Measurements from ENCODE around the gene CBR4.
A peak's percentile ranks its signal among the peaks of the same experiment; 100 is the strongest.

CBR4 gene

DNA sequence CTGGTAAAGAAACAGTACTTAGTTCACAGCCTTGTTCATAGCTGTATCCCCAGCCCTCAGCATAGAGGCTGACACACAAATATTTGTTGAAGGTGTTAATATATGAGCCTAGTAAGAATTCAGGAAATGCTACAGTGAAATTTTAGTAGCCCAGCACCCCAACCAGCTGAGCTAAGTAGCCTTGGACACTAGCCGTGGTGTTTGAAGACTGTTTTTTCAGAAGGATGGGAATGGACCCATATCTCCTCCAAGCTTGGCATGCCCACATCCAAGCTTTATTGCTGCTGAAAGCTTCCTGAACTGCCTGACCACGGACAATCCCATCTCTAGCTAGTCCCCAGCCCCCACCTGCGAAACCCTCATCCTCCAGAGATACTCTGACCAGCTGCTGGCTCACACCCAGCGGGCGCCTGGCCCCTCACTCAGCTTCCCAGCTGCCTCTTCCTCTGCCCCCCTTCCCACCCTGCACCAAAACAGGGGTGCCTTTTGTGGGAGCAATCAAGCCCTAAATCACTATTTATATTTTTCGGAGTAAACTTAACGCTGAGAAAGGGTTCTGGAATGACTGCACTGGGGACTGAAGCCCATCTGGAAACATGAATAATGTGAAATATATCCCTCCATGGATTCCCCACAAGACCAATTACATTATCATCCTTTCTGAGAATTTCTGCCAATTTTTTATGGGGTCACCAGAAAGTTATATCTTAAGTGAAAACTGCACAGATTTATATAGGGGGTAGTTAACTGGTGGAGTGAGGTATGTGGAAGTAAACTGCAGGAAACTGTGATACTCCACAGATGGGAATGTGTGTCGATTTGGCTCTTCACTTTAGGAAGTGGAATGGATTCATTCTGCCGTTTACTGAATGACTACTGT is 41.1 kb upstream of the CBR4 start:
- no peak for DNase-seq (ENCODE audit: low read depth)
- TF ChIP-seq, protein P1, sequence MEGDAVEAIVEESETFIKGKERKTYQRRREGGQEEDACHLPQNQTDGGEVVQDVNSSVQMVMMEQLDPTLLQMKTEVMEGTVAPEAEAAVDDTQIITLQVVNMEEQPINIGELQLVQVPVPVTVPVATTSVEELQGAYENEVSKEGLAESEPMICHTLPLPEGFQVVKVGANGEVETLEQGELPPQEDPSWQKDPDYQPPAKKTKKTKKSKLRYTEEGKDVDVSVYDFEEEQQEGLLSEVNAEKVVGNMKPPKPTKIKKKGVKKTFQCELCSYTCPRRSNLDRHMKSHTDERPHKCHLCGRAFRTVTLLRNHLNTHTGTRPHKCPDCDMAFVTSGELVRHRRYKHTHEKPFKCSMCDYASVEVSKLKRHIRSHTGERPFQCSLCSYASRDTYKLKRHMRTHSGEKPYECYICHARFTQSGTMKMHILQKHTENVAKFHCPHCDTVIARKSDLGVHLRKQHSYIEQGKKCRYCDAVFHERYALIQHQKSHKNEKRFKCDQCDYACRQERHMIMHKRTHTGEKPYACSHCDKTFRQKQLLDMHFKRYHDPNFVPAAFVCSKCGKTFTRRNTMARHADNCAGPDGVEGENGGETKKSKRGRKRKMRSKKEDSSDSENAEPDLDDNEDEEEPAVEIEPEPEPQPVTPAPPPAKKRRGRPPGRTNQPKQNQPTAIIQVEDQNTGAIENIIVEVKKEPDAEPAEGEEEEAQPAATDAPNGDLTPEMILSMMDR (IDR thresholded peaks at IDR 0.05; ENCODE audit: insufficient read depth, low read depth, low read length, missing control alignments), result no peak
- no peak overlapping the region for H3K4me3 ChIP-seq (ENCODE audit: low read length)

DNA sequence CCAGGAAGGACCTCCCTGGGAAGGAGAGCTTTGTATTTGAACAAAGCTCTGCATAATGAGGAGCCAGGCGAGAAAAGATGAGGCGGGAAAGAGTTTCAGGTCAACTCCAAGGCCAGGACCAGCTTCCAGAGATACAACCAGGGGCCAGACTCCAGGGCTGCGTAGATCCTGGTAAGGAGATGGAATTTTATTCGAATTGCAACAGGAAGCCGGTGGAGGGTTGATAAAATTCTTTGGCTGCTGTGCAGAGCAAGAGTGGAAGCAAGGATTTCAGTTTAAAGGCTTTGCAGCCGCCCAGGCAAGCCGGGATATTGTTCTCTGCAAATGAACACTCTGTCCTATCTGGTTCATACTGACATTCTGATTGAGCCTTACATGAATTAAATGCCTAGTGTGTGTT is 40.2 kb upstream of the CBR4 start:
- no peak for DNase-seq (ENCODE audit: low read depth)
- TF ChIP-seq, protein P1 (IDR thresholded peaks at IDR 0.05; ENCODE audit: insufficient read depth, low read depth, low read length, missing control alignments), result no peak
- no peak overlapping the region for H3K4me3 ChIP-seq (ENCODE audit: low read length)

DNA sequence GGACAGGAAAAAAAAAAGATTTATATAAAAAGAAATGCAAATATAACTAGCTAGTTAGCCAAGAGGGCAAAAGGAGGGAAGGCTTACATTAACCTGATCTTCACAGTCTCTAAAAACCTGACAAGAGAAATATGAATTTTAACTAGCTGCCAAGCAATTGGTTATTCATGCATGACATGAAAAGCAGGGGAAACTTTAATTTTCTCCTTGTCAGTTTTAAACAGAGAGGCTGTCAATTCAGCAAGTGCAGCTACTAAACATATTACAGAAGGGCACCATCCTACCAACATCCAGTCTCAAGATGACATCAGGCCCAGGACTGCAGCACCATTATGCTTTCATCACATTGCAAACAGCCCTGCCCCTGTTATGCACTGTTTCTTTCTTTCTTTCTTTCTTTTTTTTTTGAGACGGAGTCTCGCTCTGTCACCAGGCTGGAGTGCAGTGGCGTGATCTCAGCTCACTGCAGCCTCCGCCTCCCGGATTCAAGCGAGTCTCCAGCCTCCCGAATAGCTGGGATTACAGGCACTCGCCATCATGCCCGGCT is 38.9 kb upstream of the CBR4 start:
- TF ChIP-seq, protein P1 (IDR thresholded peaks at IDR 0.05; ENCODE audit: insufficient read depth, low read depth, low read length, missing control alignments), result no peak
- no peak for DNase-seq (ENCODE audit: low read depth)

DNA sequence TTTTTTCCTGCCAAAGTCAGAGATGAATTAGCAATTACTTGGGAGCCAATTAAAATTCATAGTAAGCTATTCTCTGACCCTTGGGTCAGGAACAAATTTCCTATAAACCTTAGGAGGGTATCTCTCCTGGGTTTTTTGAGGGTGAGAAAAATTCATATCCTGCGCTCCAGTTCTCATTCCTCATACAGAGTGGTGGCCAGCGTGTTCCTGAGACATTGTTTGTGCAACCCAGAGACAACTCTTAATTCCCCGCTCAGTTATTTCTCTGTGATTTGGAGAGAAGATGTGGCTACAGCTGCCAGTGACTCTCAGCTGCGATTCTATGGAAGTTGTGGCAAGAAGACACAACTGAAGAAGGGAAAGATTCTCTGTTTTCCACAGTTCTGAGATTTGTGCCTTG is 37.9 kb upstream of the CBR4 start:
- TF ChIP-seq, protein P1 (IDR thresholded peaks at IDR 0.05; ENCODE audit: insufficient read depth, low read depth, low read length, missing control alignments), result no peak
- H3K4me3 ChIP-seq (ENCODE audit: low read length), result no peak overlapping the region
- DNase-seq (ENCODE audit: low read depth), result no peak

More for the DNA sequence above, 38.9 kb upstream of the CBR4 start:
- no peak overlapping the region for H3K4me3 ChIP-seq (ENCODE audit: low read length)

DNA sequence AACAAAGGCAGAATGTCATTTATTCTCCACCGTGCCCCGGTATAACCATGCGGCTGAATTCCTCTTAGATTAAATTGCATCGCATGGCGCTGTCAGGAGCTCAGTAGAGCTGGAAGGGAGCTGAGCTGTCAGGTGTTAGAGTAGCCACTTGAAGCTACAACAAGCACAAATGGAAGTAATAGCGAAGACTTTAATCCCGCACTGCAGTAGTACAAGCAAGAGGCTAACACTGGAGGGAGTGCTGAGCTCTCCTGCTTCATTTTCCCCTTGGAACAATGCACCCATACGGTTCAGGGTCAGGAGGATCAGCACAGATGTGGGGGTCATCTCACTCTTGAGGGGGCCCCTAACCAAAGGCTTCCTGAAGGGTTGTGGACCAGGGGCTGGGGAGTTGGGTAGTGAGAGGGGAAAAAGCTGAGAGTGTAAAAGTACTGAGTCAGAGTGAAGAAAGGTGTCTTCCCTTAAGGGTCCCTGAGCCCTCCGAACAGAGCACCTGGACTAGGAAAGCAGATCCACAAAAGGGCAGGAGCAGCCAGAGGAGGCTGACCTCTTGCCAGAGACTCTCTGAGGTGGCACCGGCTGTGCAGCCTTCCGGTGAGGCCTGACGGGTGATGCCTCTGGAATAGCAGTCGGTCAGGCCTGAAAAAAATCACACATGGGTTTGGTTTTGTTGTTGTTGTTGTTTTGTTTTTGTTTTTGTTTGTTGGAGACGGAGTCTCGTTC is 36.0 kb upstream of the CBR4 start:
- TF ChIP-seq, protein P1 (IDR thresholded peaks at IDR 0.05; ENCODE audit: insufficient read depth, low read depth, low read length, missing control alignments), result peak; percentile 14
- H3K4me3 ChIP-seq (ENCODE audit: low read length), result no peak overlapping the region
- no peak for DNase-seq (ENCODE audit: low read depth)

DNA sequence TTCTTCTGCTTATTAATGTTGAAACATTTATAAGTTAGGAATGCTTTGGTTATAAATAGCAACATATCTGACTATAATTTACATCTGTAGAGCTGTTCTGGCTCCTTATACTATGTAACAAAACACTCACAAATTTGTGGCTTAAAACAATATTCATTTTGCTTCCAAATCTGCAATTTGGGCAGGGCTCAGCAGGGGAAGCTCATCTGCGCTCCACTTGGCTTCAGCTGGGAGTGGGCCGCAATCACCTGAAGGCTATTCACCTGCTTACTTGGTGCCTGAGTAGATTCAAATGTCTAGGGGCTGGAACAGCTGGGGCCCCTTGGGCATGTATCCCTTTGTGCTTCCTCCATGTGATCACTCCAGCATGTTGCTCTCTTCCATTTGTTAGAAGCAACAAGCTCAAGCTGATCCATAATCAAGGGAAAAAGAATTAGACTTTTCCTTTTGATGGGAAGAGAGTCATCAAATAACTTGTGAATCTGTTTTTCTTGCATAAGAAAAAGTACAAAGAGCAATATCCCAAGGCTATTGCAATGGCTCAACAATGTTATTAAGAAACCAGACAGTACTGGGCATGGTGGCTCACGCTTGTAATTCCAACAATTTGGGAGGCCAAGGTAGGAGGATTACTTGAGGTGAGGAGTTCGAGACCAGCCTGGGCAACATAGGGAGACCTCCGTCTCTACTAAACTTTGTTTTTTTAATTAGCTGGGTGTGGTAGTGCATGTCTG is 34.8 kb upstream of the CBR4 start:
- H3K4me3 ChIP-seq (ENCODE audit: low read length), result no peak overlapping the region
- TF ChIP-seq, protein P1 (IDR thresholded peaks at IDR 0.05; ENCODE audit: insufficient read depth, low read depth, low read length, missing control alignments), result no peak
- no peak for DNase-seq (ENCODE audit: low read depth)
